ENCODE data around the gene PLD1. TPM values are rescaled to one million over a fixed set of nuclear protein-coding genes. Genes with fewer than 3 reads are reported as not detected.

PLD1 gene
- total RNA-seq, 1 donor from 2014 or later = 0.93 TPM

GRCh38 chr3:171552531-171552930 lies 257.8 kb downstream of the PLD1 start:
- Mint-ChIP-seq H3K27ac (ENCODE audit: unreplicated experiment) (no peak overlapping the region), H3K27me3 (ENCODE audit: low read depth) (no peaks in the 10 kb centered on the region), H3K36me3 (ENCODE audit: low read depth) (peaks cover 3% of the 10 kb centered on the region), H3K9me3 (peaks cover 5% of the 10 kb centered on the region), H3K4me1 (peaks cover 26% of the 10 kb centered on the region), H3K4me3 (no peak overlapping the region)
- no peak for DNase-seq (ENCODE audit: low read depth, low spot score)
- no peak for TF ChIP-seq CTCF (conservative IDR thresholded peaks at IDR 0.05)

- TF ChIP-seq CTCF (conservative IDR thresholded peaks at IDR 0.05) = no peak
- peaks cover 5% of the 10 kb centered on the region for H3K9me3 Mint-ChIP-seq
- H3K27me3 Mint-ChIP-seq (ENCODE audit: low read depth) = no peaks in the 10 kb centered on the region
- no peak overlapping the region for H3K4me3 Mint-ChIP-seq
- peaks cover 22% of the 10 kb centered on the region for H3K4me1 Mint-ChIP-seq
- DNase-seq (ENCODE audit: low read depth, low spot score) = no peak
- H3K27ac Mint-ChIP-seq (ENCODE audit: unreplicated experiment) = no peak overlapping the region
- H3K36me3 Mint-ChIP-seq (ENCODE audit: low read depth) = peaks cover 3% of the 10 kb centered on the region
Measured at GRCh38 chr3:171551296-171551695, 259.0 kb downstream of the PLD1 start.

Other genes with a start within 250 kb of the PLD1 start
- not detected in 2 replicates for gene TMEM212, start 32.9 kb upstream of the PLD1 start, total RNA-seq
- gene FNDC3B, start 229.1 kb upstream of the PLD1 start, total RNA-seq = 38.2 and 41.5 TPM in 2 replicates

Measured in neural crest cell (in vitro differentiated cells).